Stimulated activated naive CD4-positive, alpha-beta T cell treated with Interleukin-2 at 50 U/mL for 16 hours (primary cell): ENCODE measurements around the gene LTBP1.

Source experiments
- DNase-seq: peaks from one replicate; lab custom pipeline; 2025; lab: John Stamatoyannopoulos, UW

LTBP1 gene

DNA sequence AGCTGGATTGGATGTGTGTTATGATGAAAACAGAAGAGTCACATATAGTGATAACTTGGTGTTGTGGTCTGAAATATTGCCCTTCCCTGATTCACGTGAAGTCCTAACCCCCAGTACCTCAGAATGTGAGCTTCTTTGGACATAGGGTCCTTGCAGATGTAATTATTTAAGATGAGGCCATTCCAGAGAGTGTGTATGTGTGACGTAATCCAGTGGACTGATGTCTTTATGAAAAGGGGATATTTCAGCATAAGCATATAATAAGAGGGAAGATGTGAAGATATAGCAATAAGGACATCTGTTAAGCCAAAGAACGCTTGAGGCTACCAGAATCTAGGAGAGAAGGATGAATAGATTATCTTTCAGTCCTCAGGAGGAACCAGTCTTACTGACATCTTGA is 62.5 kb downstream of the LTBP1 start:
- DNase-seq = no peak

GRCh38 chr2:33011373-33011772 is 64.6 kb downstream of the LTBP1 start:
- no peak for DNase-seq

DNA sequence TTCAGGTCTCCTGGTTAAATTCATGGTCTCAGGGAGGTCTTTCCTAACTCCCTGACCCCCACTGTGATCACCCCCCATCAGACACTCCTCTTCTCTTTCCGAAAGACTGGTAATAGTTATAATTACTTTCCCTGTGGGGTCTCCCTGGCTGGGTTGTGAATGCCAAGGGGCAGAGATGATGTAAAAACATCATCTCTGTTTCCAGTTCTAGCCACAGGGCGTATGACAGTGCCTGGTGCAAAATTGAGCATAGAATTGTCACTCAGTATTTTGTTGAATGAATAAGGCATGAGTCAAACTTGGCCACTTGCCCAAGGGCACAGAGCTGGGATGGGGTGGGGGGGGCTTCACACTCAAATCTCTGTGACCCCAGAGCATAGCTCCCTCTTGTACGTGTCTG is 65.2 kb downstream of the LTBP1 start:
- DNase-seq = no peak

DNA sequence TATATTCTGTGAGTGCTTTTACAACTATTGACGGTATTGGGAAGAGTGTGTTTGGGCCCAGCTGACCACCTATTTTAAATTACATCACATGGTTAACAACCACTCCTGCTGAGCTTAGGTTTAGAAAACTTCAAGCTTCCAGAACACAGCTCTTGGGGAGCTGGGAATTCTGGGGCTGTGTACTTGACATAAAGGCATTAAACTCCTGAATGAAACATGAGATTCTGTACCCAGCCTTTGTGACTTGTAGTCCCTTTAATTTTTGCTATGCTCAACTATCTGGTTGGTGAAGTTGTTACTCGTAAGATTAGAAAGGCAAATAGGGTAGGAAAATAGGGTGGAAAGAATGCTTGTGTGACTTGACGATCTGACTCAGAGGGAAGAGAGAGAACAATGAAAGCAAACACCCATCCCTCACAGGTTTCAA is 66.9 kb downstream of the LTBP1 start:
- no peak for DNase-seq

- DNase-seq = no peak
These were observed 67.5 kb downstream of the LTBP1 start for GRCh38 chr2:33014268-33014667.

DNA sequence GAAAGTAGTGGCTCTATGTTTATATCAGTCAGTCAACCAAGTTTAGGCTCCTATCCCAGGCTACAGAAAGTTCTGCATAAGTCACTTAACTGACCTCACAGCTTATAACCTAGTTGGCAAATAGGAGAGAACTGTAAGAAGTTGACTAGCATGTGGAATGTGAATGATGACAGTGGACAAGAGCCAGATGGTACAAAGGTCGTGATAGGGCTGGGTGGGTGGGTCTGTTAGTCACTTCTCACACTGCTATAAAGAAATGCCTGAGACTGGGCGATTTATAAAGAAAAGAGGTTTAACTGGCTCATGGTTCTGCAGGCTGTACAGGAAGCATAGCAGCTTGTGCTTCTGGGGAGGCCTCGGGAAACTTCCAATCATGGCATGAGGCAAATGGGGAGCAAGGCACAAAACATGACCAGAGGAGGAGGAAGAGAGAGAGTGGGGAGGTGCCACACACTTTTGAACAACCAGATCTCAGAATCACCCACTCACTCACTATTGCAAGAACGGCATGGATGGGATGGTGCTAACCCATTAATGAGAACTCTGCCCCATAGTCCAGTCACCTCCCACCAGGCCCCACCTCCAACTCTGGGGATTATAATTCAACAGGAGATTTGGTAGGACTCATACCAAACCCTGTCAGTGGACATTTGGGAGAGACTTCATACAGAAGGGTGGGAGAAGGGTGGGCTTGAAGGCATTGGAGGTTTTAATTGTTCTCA is 68.8 kb downstream of the LTBP1 start:
- DNase-seq = no peak

- no peak for DNase-seq
These were observed 71.5 kb downstream of the LTBP1 start for GRCh38 chr2:33018271-33018670.

- no peak for DNase-seq
These were observed 73.0 kb downstream of the LTBP1 start for GRCh38 chr2:33019796-33020195.

DNA sequence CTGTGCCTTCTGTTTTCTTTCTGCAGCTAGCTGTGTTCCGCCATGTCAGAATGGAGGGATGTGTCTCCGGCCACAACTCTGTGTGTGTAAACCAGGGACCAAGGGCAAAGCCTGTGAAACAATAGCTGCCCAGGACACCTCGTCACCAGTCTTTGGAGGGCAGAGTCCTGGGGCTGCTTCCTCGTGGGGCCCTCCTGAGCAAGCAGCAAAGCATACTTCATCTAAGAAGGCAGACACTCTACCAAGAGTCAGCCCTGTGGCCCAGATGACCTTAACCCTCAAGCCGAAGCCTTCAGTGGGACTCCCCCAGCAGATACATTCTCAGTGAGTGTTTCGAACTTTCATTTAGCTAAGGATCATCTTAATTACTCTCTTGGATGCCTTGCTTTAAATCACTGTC is 74.1 kb downstream of the LTBP1 start:
- no peak for DNase-seq

DNA sequence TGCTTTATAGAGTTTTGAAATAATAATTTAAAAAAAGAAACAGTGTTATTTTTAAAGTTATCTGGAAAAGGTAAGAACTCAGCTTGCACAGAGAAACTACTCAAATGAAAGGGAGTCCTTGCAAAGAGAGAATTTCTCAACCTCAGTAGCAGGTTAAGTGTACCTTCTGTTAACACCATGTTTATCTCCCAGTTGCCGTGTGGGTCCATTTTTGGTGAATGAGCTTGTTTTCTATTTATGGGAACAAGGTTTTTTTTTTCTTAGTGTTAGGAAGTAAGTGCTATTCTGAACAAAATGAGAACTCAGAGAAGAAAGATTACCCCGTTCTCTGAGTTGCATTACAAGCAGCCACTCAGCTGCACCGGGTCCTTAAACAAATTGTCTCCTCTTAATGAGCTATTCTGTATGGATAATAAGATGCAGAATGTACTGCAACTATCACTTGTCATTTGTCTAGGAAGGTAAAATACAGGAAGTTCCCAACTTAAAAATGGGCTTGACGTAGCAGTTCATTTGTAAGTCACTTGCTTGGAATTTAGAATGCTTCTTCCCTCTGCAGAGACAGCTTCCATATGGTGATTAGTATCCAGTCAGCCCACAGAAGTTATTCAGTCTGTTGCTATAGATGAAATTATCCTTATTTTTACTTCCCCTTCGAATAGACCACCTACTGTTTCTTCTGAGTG is 74.9 kb downstream of the LTBP1 start:
- no peak for DNase-seq

GRCh38 chr2:33022395-33022985 is 75.7 kb downstream of the LTBP1 start:
- DNase-seq = no peak

GRCh38 chr2:33022989-33023727 is 76.4 kb downstream of the LTBP1 start:
- no peak for DNase-seq

DNA sequence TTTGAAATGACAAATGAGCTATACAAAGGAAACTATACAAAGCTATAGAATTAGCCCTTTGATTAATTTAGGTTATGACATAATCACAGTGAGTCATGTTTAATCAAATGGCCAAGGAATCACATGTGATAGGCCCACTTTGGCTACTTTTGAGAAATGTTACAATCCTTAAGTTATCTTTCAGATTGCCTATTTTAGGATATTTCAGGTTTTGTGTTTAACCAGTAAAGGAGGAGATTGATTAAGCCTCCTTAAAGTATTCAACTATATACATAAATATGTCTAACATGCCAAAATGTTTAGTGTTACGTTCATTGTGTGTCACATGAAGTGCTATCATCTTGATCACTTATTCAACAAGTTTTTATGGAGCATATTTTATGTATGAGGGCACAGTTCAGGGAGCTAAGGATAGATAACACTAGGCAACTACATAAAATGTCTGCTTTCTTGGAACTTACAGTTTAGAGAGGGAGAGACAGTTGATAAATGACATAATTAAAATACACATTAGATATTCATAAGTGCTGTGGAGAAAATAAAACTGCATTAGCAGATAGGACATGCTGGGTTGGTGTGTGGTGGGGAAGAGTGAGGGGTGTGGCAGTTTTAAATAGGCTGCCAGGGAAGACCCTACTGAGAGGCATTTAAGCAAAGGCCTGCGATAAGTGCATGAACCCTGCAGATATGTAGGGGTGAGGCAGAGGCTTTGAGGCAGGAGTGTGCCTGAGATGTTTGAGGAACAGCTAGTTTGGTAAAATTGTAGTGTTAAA is 77.2 kb downstream of the LTBP1 start:
- DNase-seq = no peak

- DNase-seq = no peak
These were observed 78.0 kb downstream of the LTBP1 start for GRCh38 chr2:33024758-33025157.

DNA sequence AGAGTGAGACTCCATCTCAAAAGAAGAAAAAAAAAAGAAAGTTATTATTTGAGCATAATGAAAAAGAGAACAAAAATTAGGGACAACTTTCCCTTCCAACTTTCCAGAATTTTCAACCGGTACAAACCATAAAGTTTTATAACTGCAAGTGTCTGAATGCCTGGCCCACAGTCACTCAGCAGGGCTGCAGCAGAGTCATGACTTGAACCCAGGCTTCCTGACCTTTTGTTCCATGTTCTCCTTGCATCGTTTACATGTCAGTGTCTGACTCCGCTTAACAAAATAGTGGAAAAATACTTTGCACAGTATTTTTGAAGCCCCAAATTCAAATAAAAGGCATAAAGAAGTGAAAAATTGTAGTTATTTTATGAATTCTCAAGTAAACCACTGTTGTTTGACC is 82.7 kb downstream of the LTBP1 start:
- no peak for DNase-seq

DNA sequence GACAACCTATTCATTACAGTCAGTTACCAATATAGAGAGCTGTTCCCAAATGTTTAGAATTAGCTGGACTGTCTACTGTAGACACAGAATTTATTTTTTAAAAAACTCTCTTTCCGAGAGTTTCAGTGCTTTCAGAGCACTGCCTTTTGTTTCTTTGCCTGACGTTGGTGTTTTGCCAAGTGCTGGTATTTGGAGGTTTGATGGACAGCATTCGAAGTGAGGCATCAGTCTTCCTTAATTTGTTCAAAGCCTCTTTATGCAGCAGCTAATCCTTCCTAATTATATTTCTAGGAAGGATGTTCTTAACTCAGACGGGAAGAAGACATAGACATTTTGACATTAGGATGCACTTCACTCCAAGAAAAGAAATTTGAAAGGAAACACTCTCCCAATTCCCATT is 83.2 kb downstream of the LTBP1 start:
- no peak for DNase-seq

DNA sequence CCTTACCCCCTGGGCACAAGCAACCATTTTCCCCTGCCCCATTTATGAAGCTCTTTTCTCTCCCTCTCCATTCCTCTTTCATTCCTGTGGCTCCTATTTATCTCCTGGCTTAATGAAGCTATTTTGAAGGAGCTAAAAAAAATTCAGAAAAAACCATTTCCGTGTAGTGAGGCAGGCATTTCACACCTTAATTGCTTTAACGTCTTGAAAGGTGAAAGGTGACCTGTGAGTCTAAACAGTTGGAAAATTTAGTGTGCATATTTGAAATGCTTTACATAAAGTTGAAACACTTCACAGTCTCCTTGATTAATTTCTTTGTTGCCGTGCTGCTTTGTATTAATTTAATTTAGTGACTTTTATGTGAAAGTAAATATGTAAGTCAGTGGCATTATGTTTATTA is 83.6 kb downstream of the LTBP1 start:
- DNase-seq = no peak

- no peak for DNase-seq
These were observed 85.5 kb downstream of the LTBP1 start for GRCh38 chr2:33032245-33032644.

- no peak for DNase-seq
These were observed 86.9 kb downstream of the LTBP1 start for GRCh38 chr2:33033606-33034081.

GRCh38 chr2:33034784-33035183 is 88.0 kb downstream of the LTBP1 start:
- DNase-seq = no peak

DNA sequence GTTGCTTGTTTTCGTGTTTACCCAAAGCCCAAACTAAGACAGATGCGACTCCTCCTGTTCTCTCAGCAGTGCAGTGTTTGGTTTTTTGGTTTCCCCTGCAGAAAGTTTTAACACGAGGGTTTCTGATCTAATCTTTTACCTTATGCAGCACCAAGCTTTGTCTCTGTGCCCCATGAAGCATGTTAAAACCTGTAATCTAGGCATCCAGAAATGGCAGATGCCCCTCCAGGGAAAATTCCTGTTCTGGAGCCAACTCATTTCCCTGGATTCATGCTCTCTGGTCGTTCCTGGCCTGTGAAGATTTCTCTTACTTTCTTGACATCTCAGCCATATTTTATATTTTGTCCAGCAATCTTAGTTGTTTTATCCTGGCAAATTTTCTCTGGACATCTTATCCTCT is 91.5 kb downstream of the LTBP1 start:
- DNase-seq = no peak

GRCh38 chr2:33038799-33039198 is 92.0 kb downstream of the LTBP1 start:
- DNase-seq = no peak
